K562 (cell line): Measurements from ENCODE around the gene NCKIPSD. TPM values are rescaled to one million over a fixed set of nuclear protein-coding genes. Genes with fewer than 3 reads are reported as not detected.

Experiments
- ATAC-seq: fragments of 200-7000 bp; cut with Tn5 transposase; 3 replicates; pipeline ENCODE4 v1.9.1; 2020; ENCODE audit warnings: moderate library complexity
- BruUV-seq: library from RNA; stranded (reverse); fragments of 400-500 nt; replicated peaks from 2 replicates; lab custom pipeline; 2021; lab: Mats Ljungman, UMichigan
- CTCF ChIA-PET: fragments of 300-600 bp; formaldehyde crosslinking; extraction: SDS; loops from one replicate; lab custom pipeline; 2021; ENCODE audit warnings: low intra/inter-chr PET ratio; lab: Yijun Ruan, JAX
- POLR2A ChIA-PET: fragments of 300-600, 350-650 bp; sonication (Branson Sonifier 250); formaldehyde crosslinking; extraction: SDS; loops from one replicate; lab custom pipeline; 2021; ENCODE audit warnings: antibody characterized with exemption, inconsistent platforms; lab: Yijun Ruan, JAX
- DNase-seq, 4 experiments: peaks; one replicate each; pipeline versions ENCODE4 v3.0.0 to v3.0.0-alpha.2; 2011 to 2018; ENCODE audit warnings: low spot score in 3 of 4, mixed read lengths in 3 of 4; ENCODE audit errors: extremely low read depth in 1 of 4
- FAIRE-seq: peaks from 2 replicates; lab custom pipeline; 2011; peaks lifted over from hg19 to GRCh38; lab: Jason Lieb, UNC
- H2AFZ ChIP-seq: 2 replicates; pipeline ENCODE4 v1.6.0; 2011; ENCODE audit warnings: low read depth, low read length, control low read depth, inconsistent platforms
- H3K27ac ChIP-seq: fragments of 200-600 bp; 3 replicates; pipeline ENCODE4 v1.8.0; 2011; ENCODE audit warnings: low read depth, mild to moderate bottlenecking, control low read depth, inconsistent platforms, low read length, moderate library complexity, mixed read lengths; ENCODE audit errors: extremely low read depth
- H3K27me3 ChIP-seq, 2 experiments: fragments of 300-600 bp in 1 of 2; 2 replicates in 1 of 2; 3 replicates in 1 of 2; pipeline versions ENCODE4 v1.6.0 to v1.8.0; 2011; ENCODE audit warnings: inconsistent platforms in 2 of 2, low read length in 2 of 2, mild to moderate bottlenecking in 1 of 2, mixed read lengths in 1 of 2, moderate library complexity in 1 of 2; ENCODE audit not compliant: control insufficient read depth in 2 of 2, insufficient read depth in 2 of 2
- H3K36me3 ChIP-seq: fragments of 300-600 bp; 3 replicates; pipeline ENCODE4 v1.8.0; 2011; ENCODE audit warnings: mild to moderate bottlenecking, low read length, inconsistent platforms; ENCODE audit not compliant: control insufficient read depth, insufficient read depth
- H3K4me1 ChIP-seq, 2 experiments: fragments of 200-600 bp in 1 of 2; replicated peaks in 1 of 2; 2 replicates in 1 of 2; 3 replicates in 1 of 2; pipeline versions ENCODE4 v1.5.1 to v1.8.0; 2011; ENCODE audit warnings: inconsistent platforms in 2 of 2, low read length in 2 of 2, mild to moderate bottlenecking in 1 of 2, mixed read lengths in 1 of 2, moderate library complexity in 1 of 2; ENCODE audit not compliant: control insufficient read depth in 2 of 2, insufficient read depth in 2 of 2
- H3K4me2 ChIP-seq: 2 replicates; pipeline ENCODE4 v1.6.1; 2011; ENCODE audit warnings: low read length, control low read depth, inconsistent platforms, mixed read lengths; ENCODE audit not compliant: insufficient read depth
- H3K4me3 ChIP-seq: fragments of 200-600 bp; sonication (generic), shearing (Covaris generic); 2 replicates; pipeline ENCODE4 v1.5.1; 2016; ENCODE audit warnings: control low read depth, inconsistent platforms
- H3K79me2 ChIP-seq: fragments of 200-600 bp; 3 replicates; pipeline ENCODE4 v1.8.0; 2011; ENCODE audit warnings: low read length, inconsistent platforms; ENCODE audit not compliant: control insufficient read depth, insufficient read depth
- H3K9ac ChIP-seq, 2 experiments: 2 replicates each; pipeline versions ENCODE4 v1.6.0 to v1.6.1; 2011; ENCODE audit warnings: low read depth in 2 of 2, low read length in 2 of 2, control low read depth in 1 of 2, inconsistent platforms in 1 of 2, mild to moderate bottlenecking in 1 of 2, mixed read lengths in 1 of 2; ENCODE audit not compliant: insufficient read depth in 1 of 2
- H3K9me1 ChIP-seq: one replicate; pipeline ENCODE4 v1.6.0; 2011; ENCODE audit warnings: inconsistent platforms, mild to moderate bottlenecking, low read length, moderate library complexity; ENCODE audit not compliant: control insufficient read depth, insufficient read depth
- H3K9me3 ChIP-seq: replicated peaks from 2 replicates; pipeline ENCODE4 v1.5.1; 2011; ENCODE audit warnings: low read depth, low read length, inconsistent platforms; ENCODE audit not compliant: control insufficient read depth, insufficient read depth
- H4K20me1 ChIP-seq: replicated peaks from 2 replicates; pipeline ENCODE4 v1.6.1; 2011; ENCODE audit warnings: low read length, inconsistent platforms, mixed read lengths; ENCODE audit not compliant: control insufficient read depth, insufficient read depth
- BRCA1 ChIP-seq, 2 experiments: fragments of 450-650 bp in 1 of 2; sonication (generic) in 1 of 2; formaldehyde crosslinking in 1 of 2; IDR thresholded peaks; 2 replicates each; pipeline versions ENCODE4 v1.5.0 to v1.6.1; 2017 to 2020; ENCODE audit warnings: mild to moderate bottlenecking in 1 of 2, missing genetic modification reagents in 1 of 2
- FOSL1 ChIP-seq: fragments of 200-800 bp; sonication (Bioruptor generic); conservative IDR thresholded peaks from 2 replicates; pipeline ENCODE4 v1.6.1; 2016; ENCODE audit warnings: missing genetic modification characterization, missing compliant biosample characterization
- JUN ChIP-seq, 2 experiments: sonication (generic) in 1 of 2; formaldehyde crosslinking in 1 of 2; IDR thresholded peaks; 2 replicates each; pipeline versions ENCODE4 v1.6.1 to v1.8.0; 2012 to 2022; ENCODE audit warnings: borderline replicate concordance in 2 of 2, mild to moderate bottlenecking in 2 of 2, improper control_type of control experiment in 1 of 2, low read depth in 1 of 2, low read length in 1 of 2, missing genetic modification reagents in 1 of 2
- NCOA6 ChIP-seq: fragments of 450-650 bp; IDR thresholded peaks from 2 replicates; pipeline ENCODE4 v1.6.1; 2017; ENCODE audit warnings: mild to moderate bottlenecking
- SLC30A9 ChIP-seq: fragments of 250-450 bp; sonication (Bioruptor Pico); IDR thresholded peaks from 2 replicates; pipeline ENCODE4 v1.8.0; 2022; ENCODE audit warnings: mild to moderate bottlenecking, moderate library complexity
- USF1 ChIP-seq: sonication (generic); formaldehyde crosslinking; IDR thresholded peaks from 2 replicates; pipeline ENCODE4 v1.9.0; 2022; ENCODE audit warnings: mild to moderate bottlenecking, missing genetic modification reagents
- ZBTB7A ChIP-seq: IDR thresholded peaks from 2 replicates; pipeline ENCODE4 v1.6.1; 2011; ENCODE audit warnings: low read depth, mild to moderate bottlenecking, low read length, moderate library complexity, borderline replicate concordance; ENCODE audit not compliant: control insufficient read depth
- ZFP1 ChIP-seq: fragments of 450-650 bp; formaldehyde crosslinking; IDR thresholded peaks from 2 replicates; pipeline ENCODE4 v1.4.0; 2020; ENCODE audit warnings: mild to moderate bottlenecking, mixed read lengths
- ZNF174 ChIP-seq: fragments of 250-450 bp; sonication (Bioruptor Pico); IDR thresholded peaks from 2 replicates; pipeline ENCODE4 v1.4.0; 2020; ENCODE audit warnings: mild to moderate bottlenecking
- ZZZ3 ChIP-seq: fragments of 450-650 bp; IDR thresholded peaks from 2 replicates; pipeline ENCODE4 v1.6.1; 2016; ENCODE audit warnings: antibody characterized with exemption, mild to moderate bottlenecking, moderate library complexity
- WGBS: fragments of 100-300 bp; shearing (Covaris generic); methylation state at CpG from one replicate; pipeline ENCODE4 v1.1.6; 2016; ENCODE audit warnings: low coverage, mixed read lengths; ENCODE audit not compliant: insufficient coverage; ENCODE audit errors: missing lambda C conversion rate; 5-methylcytosine and 5-hydroxymethylcytosine counted together
- in situ Hi-C: fragments of 300-500 bp; cut with MboI; formaldehyde crosslinking; loops from 4 replicates; pipeline ENCODE4 v1.15.0; 2018; ENCODE audit warnings: inconsistent platforms, mixed read lengths
- intact Hi-C: fragments of 100-400 bp; cut with micrococcal nuclease; formaldehyde crosslinking; loops from 2 replicates; pipeline ENCODE4 v1.14.2; 2022
- polyA plus RNA-seq, 8 experiments: library from polyadenylated mRNA; depleted of rRNA in 4 of 8; stranded (reverse) in 5 of 8; unstranded in 3 of 8; fragments of >200 nt; fragmentation: Nextera tagmentation in 2 of 8; fragmentation: Illumina TruSeq in 1 of 8; extraction: Ambion mirVana in 2 of 8; extraction: Trizol in 1 of 8; gene quantifications; 2 replicates each; pipeline versions ENCODE4 v1.2.1 to v1.2.3, GENCODE V29; 2011 to 2014; ENCODE audit warnings: inconsistent platforms in 1 of 8, missing spikeins in 1 of 8
- total RNA-seq, 7 experiments: library from RNA; depleted of rRNA in 6 of 7; stranded (reverse); fragments of >200 nt in 6 of 7; fragmentation: Illumina TruSeq in 2 of 7; extraction: Trizol in 2 of 7; gene quantifications; 2 replicates each; pipeline versions ENCODE4 v1.2.1 to v1.2.3, GENCODE V29; 2011 to 2021; ENCODE audit warnings: low replicate concordance in 1 of 7

The NCKIPSD gene
- total and polyA plus RNA-seq, 9 of the 15 experiments (the other 6 are each of a cell fraction or from before 2014, with no cell fraction given), result 0.49 to 24.4 (median 12.3) TPM

- 0% methylated on average over 5 of the region's 13 CpGs for WGBS
- intact Hi-C loops, result no loop called here
- BruUV-seq, result no TSS peak
Observed at GRCh38 chr3:48685293-48685602, 467 bp downstream of the NCKIPSD start.

More at GRCh38 chr3:48685293-48685602, 467 bp downstream of the NCKIPSD start:
- H3K79me2 ChIP-seq, result peaks cover 27% of the 10 kb centered on the region
- no peaks in the 10 kb centered on the region for H3K9me3 ChIP-seq
- in situ Hi-C loops, result no loop called here
- peak overlapping the region; percentile 99 for H2AFZ ChIP-seq
- H3K9me1 ChIP-seq, result no peaks in the 10 kb centered on the region
- POLR2A ChIA-PET, result interaction anchor here (1.1 to 1.7 kb wide), 4 partner anchors 9 to 162 kb away, joined by 3 to 4 read pairs (median 3); no protein-coding TSS in a partner anchor
- no peaks in the 10 kb centered on the region for H3K27me3 ChIP-seq
- ATAC-seq, result no peak
- no peak for DNase-seq
- peak overlapping the region; percentile 80 to 100 for H3K9ac ChIP-seq
- FAIRE-seq, result no peak
- CTCF ChIA-PET, result interaction anchor here (0.6 to 1.1 kb wide), 2 partner anchors 50 to 267 kb away, joined by 3 read pairs; partner anchors contain the start of gene SLC26A6
- peak overlapping the region; percentile 84 for H3K27ac ChIP-seq
- peaks cover 67% of the 10 kb centered on the region for H3K36me3 ChIP-seq
- peak overlapping the region; percentile 88 for H3K4me3 ChIP-seq
- TF ChIP-seq BRCA1 (IDR thresholded peaks at IDR 0.05) (no peak), BRCA1 (CRISPR knock-in tag; IDR thresholded peaks at IDR 0.05) (no peak), ZBTB7A (peak; percentile 53), ZNF174 (no peak), SLC30A9 (CRISPR knock-in tag) (no peak), NCOA6 (no peak), ZFP1 (CRISPR knock-in tag) (no peak), ZZZ3 (no peak), FOSL1 (tag) (no peak), USF1 (CRISPR knock-in tag) (0 out of 2 replicates have a peak, but pooled peaks have one; percentile 10), JUN (IDR thresholded peaks at IDR 0.05; ENCODE audit: borderline replicate concordance, low read depth, low read length) (no peak), JUN (CRISPR knock-in tag; IDR thresholded peaks at IDR 0.05; ENCODE audit: borderline replicate concordance) (no peak)
- H3K4me1 ChIP-seq, result peaks cover 21 to 30% of the 10 kb centered on the region in 2 experiments; a peak in 4 of 5 replicates
- peak overlapping the region; percentile 91 for H3K4me2 ChIP-seq
- peaks cover 13% of the 10 kb centered on the region; the same call in 1 of the 2 replicates for H4K20me1 ChIP-seq
